Effector CD4-positive, alpha-beta T cell (primary cell): ENCODE measurements around the gene PCYOX1L.

ENCODE experiments used
- DNase-seq: peaks from one replicate; pipeline ENCODE4 v3.0.0-alpha.2; 2020

Gene PCYOX1L

GRCh38 chr5:149338364-149338763, 19.5 kb upstream of the PCYOX1L start:
- no peak for DNase-seq

GRCh38 chr5:149340920-149341319, 16.9 kb upstream of the PCYOX1L start:
- no peak for DNase-seq

- no peak for DNase-seq
Measured at GRCh38 chr5:149341876-149342275, 16.0 kb upstream of the PCYOX1L start.

GRCh38 chr5:149344151-149344550, 13.7 kb upstream of the PCYOX1L start:
- DNase-seq, result no peak

- peak; percentile 74 for DNase-seq
Measured at GRCh38 chr5:149345147-149345891, 12.5 kb upstream of the PCYOX1L start, which contains the start of gene GRPEL2. Gene GRPEL2, plus strand, starts transcription at chr5:149345499. Its CDS starts 41 bp downstream, at chr5:149345540.

- DNase-seq, result no peak
Measured at GRCh38 chr5:149345892-149346222, 12.0 kb upstream of the PCYOX1L start.

GRCh38 chr5:149348518-149348917, 9.3 kb upstream of the PCYOX1L start:
- no peak for DNase-seq

GRCh38 chr5:149349382-149349781, 8.5 kb upstream of the PCYOX1L start:
- DNase-seq, result no peak

GRCh38 chr5:149352169-149352568, 5.7 kb upstream of the PCYOX1L start:
- DNase-seq, result no peak

GRCh38 chr5:149353911-149354310, 3.9 kb upstream of the PCYOX1L start:
- DNase-seq, result no peak

- DNase-seq, result no peak
Measured at GRCh38 chr5:149355688-149356087, 2.2 kb upstream of the PCYOX1L start.

- no peak for DNase-seq
Measured at GRCh38 chr5:149356391-149356790, 1.5 kb upstream of the PCYOX1L start.

GRCh38 chr5:149358294-149358651, 427 bp downstream of the PCYOX1L start:
- peak; percentile 26 for DNase-seq

- no peak for DNase-seq
Measured at GRCh38 chr5:149358868-149359495, 1.1 kb downstream of the PCYOX1L start.

- no peak for DNase-seq
Measured at GRCh38 chr5:149360272-149360671, 2.4 kb downstream of the PCYOX1L start.

GRCh38 chr5:149362541-149362940, 4.7 kb downstream of the PCYOX1L start:
- no peak for DNase-seq

GRCh38 chr5:149363358-149363757, 5.5 kb downstream of the PCYOX1L start:
- DNase-seq, result no peak

- DNase-seq, result no peak
Measured at GRCh38 chr5:149363936-149364335, 6.1 kb downstream of the PCYOX1L start.

- DNase-seq, result no peak
Measured at GRCh38 chr5:149364719-149365118, 6.9 kb downstream of the PCYOX1L start.

GRCh38 chr5:149365418-149365817, 7.6 kb downstream of the PCYOX1L start:
- DNase-seq, result no peak

- DNase-seq, result no peak
Measured at GRCh38 chr5:149366169-149366729, 8.4 kb downstream of the PCYOX1L start.

GRCh38 chr5:149367249-149367971, 9.6 kb downstream of the PCYOX1L start:
- DNase-seq, result peak; percentile 35

- DNase-seq, result no peak
Measured at GRCh38 chr5:149367972-149368645, 10.3 kb downstream of the PCYOX1L start.
